HCT116 (cell line): Measurements from ENCODE around the gene AFAP1L2. TPM values are rescaled to one million over a fixed set of nuclear protein-coding genes. Genes with fewer than 3 reads are reported as not detected.

Source experiments
- ATAC-seq: fragments of 200-7000 bp; cut with Tn5 transposase; 2 replicates; pipeline ENCODE4 v1.9.1; 2020; ENCODE audit warnings: mild to moderate bottlenecking, moderate library complexity
- BruUV-seq: library from RNA; stranded (reverse); fragments of 400-500 nt; replicated peaks from 2 replicates; lab custom pipeline; 2021; lab: Mats Ljungman, UMichigan
- CTCF ChIA-PET: fragments of 300-600 bp; sonication (Branson Sonifier 250); formaldehyde crosslinking; loops from one replicate; lab custom pipeline; 2021; ENCODE audit warnings: antibody characterized with exemption; lab: Charles Lee
- POLR2A ChIA-PET: fragments of 300-600, 350-600 bp; sonication (Branson Sonifier 250); formaldehyde crosslinking; loops from one replicate; lab custom pipeline; 2021; ENCODE audit warnings: antibody characterized with exemption; lab: Charles Lee
- RAD21 ChIA-PET, 2 experiments: fragments of 300-600 bp; sonication (Branson Sonifier 250); formaldehyde crosslinking; loops; one replicate each; lab custom pipeline; 2023; ENCODE audit warnings: low total read pairs in 2 of 2; ENCODE audit not compliant: uncharacterized antibody in 2 of 2, unreplicated experiment in 2 of 2, low non-redundant PET in 1 of 2; lab: Charles Lee
- DNase-seq: peaks from one replicate; pipeline ENCODE4 v3.0.0-alpha.2; 2010; ENCODE audit warnings: low read depth, low spot score
- H2AFZ ChIP-seq: fragments of 200-600 bp; shearing (Covaris generic), sonication (generic); 2 replicates; pipeline ENCODE4 v1.6.1; 2017; ENCODE audit warnings: low read depth, mixed run types, mixed read lengths, antibody characterized with exemption, low read length; ENCODE audit not compliant: poor library complexity, severe bottlenecking
- H3K27ac ChIP-seq: 2 replicates; pipeline ENCODE4 v1.5.1; 2012; ENCODE audit warnings: low read depth, low read length
- H3K27me3 ChIP-seq: fragments of 200-600 bp; sonication (generic); 2 replicates; pipeline ENCODE4 v1.6.1; 2016; ENCODE audit warnings: mixed run types, low read length, mixed read lengths; ENCODE audit not compliant: insufficient read depth
- H3K36me3 ChIP-seq, 2 experiments: fragments of 200-500 bp in 1 of 2; fragments of 200-600 bp in 1 of 2; sonication (Bioruptor generic) in 1 of 2; sonication (generic) in 1 of 2; 2 replicates each; pipeline versions ENCODE4 v1.5.1 to v1.6.1; 2014 to 2016; ENCODE audit warnings: low read length in 2 of 2, inconsistent platforms in 1 of 2, mixed read lengths in 1 of 2, mixed run types in 1 of 2; ENCODE audit not compliant: insufficient read depth in 2 of 2, control insufficient read depth in 1 of 2
- H3K4me1 ChIP-seq, 2 experiments: fragments of 200-600 bp in 1 of 2; sonication (generic) in 1 of 2; 2 replicates each; pipeline versions ENCODE4 v1.5.1 to v1.6.1; 2012 to 2017; ENCODE audit warnings: low read length in 2 of 2, inconsistent platforms in 1 of 2, mild to moderate bottlenecking in 1 of 2, mixed read lengths in 1 of 2, mixed run types in 1 of 2, moderate library complexity in 1 of 2; ENCODE audit not compliant: insufficient read depth in 2 of 2, control insufficient read depth in 1 of 2
- H3K4me2 ChIP-seq: fragments of 200-600 bp; sonication (generic); 2 replicates; pipeline ENCODE4 v1.6.1; 2017; ENCODE audit warnings: mixed run types, low read length, mixed read lengths
- H3K4me3 ChIP-seq, 2 experiments: fragments of 200-600 bp in 1 of 2; sonication (generic) in 1 of 2; replicated peaks in 1 of 2; 2 replicates each; pipeline ENCODE4 v1.5.1; 2011 to 2016; ENCODE audit warnings: low read length in 2 of 2, control low read depth in 1 of 2, low read depth in 1 of 2, mild to moderate bottlenecking in 1 of 2, mixed read lengths in 1 of 2, mixed run types in 1 of 2
- H3K79me2 ChIP-seq: fragments of 200-600 bp; sonication (generic); 2 replicates; pipeline ENCODE4 v1.6.1; 2017; ENCODE audit warnings: mild to moderate bottlenecking, mixed run types, low read length, moderate library complexity, mixed read lengths; ENCODE audit not compliant: insufficient read depth
- H3K9ac ChIP-seq: fragments of 200-600 bp; sonication (generic); 2 replicates; pipeline ENCODE4 v1.6.1; 2016; ENCODE audit warnings: low read length, mixed read lengths
- H3K9me2 ChIP-seq: fragments of 200-600 bp; sonication (generic), shearing (Covaris generic); 2 replicates; pipeline ENCODE4 v1.6.1; 2017; ENCODE audit warnings: mixed run types, mild to moderate bottlenecking, moderate library complexity; ENCODE audit not compliant: insufficient read depth
- H3K9me3 ChIP-seq, 2 experiments: fragments of 200-500 bp in 1 of 2; fragments of 200-600 bp in 1 of 2; sonication (Bioruptor generic) in 1 of 2; sonication (generic) in 1 of 2; 2 replicates each; pipeline ENCODE4 v1.6.1; 2014 to 2017; ENCODE audit warnings: low read length in 2 of 2, mixed read lengths in 2 of 2, inconsistent platforms in 1 of 2, low read depth in 1 of 2, mild to moderate bottlenecking in 1 of 2, mixed run types in 1 of 2, moderate library complexity in 1 of 2; ENCODE audit not compliant: control insufficient read depth in 1 of 2, insufficient read depth in 1 of 2
- H4K20me1 ChIP-seq: fragments of 200-600 bp; sonication (generic), shearing (Covaris generic); 2 replicates; pipeline ENCODE4 v1.6.1; 2017; ENCODE audit warnings: mixed run types, mild to moderate bottlenecking, moderate library complexity; ENCODE audit not compliant: insufficient read depth
- CBX3 ChIP-seq: IDR thresholded peaks from 2 replicates; pipeline ENCODE4 v1.6.1; 2012; ENCODE audit warnings: low read depth
- EGR1 ChIP-seq: IDR thresholded peaks from 2 replicates; pipeline ENCODE4 v1.6.1; 2012; ENCODE audit warnings: low read depth
- ELF1 ChIP-seq: IDR thresholded peaks from 2 replicates; pipeline ENCODE4 v1.6.1; 2012; ENCODE audit warnings: low read depth, borderline replicate concordance
- POLR2AphosphoS5 ChIP-seq: IDR thresholded peaks from 2 replicates; pipeline ENCODE4 v1.6.1; 2011; ENCODE audit warnings: mild to moderate bottlenecking, low read depth, low read length, moderate library complexity
- REST ChIP-seq: IDR thresholded peaks from 2 replicates; pipeline ENCODE4 v1.6.1; 2012; ENCODE audit warnings: low read depth
- intact Hi-C: fragments of 100-400 bp; cut with micrococcal nuclease; formaldehyde crosslinking; loops from 2 replicates; pipeline ENCODE4 v1.10.0; 2022
- total RNA-seq: library from RNA; stranded (reverse); gene quantifications from one replicate; pipeline ENCODE4 v1.2.1, GENCODE V29; 2021; ENCODE audit not compliant: unreplicated experiment

Gene AFAP1L2
- total RNA-seq, 1 experiment from 2014 or later, result 0.93 TPM

- CTCF ChIA-PET, result no interaction called here
- Histone ChIP-seq H4K20me1 (no peaks in the 10 kb centered on the region), H3K9me2 (no peaks in the 10 kb centered on the region), H3K9ac (no peak overlapping the region), H2AFZ (no peak overlapping the region), H3K4me3 (no peak overlapping the region), H3K27ac (no peak overlapping the region), H3K36me3 (no peaks in the 10 kb centered on the region), H3K4me1 (peaks cover 0 to 7% of the 10 kb centered on the region in 2 experiments; a peak in 1 of 4 replicates), H3K79me2 (no peaks in the 10 kb centered on the region), H3K27me3 (peaks cover 75% of the 10 kb centered on the region), H3K9me3 (no peaks in the 10 kb centered on the region), H3K4me2 (no peak overlapping the region)
- TF ChIP-seq POLR2AphosphoS5 (no peak), EGR1 (no peak), CBX3 (no peak), ELF1 (no peak)
- ATAC-seq (no peak), DNase-seq (no peak)
- RAD21 ChIA-PET, result interaction anchor here in 1 of 2 experiments (1.1 kb wide), 1 partner anchor 23 kb away, joined by 3 read pairs; no protein-coding TSS in a partner anchor
- intact Hi-C loops, result no loop called here
- no TSS peak for BruUV-seq
- POLR2A ChIA-PET, result interaction anchor here (1.3 kb wide), 1 partner anchor 145 kb away, joined by 4 read pairs; no protein-coding TSS in a partner anchor
Measured at GRCh38 chr10:114326795-114327194, 77.5 kb downstream of the AFAP1L2 start.

- RAD21 ChIA-PET, result no interaction called here
- Histone ChIP-seq H3K4me3 (no peak overlapping the region), H3K36me3 (no peaks in the 10 kb centered on the region), H3K9me3 (no peaks in the 10 kb centered on the region), H3K27ac (no peak overlapping the region), H3K9me2 (no peaks in the 10 kb centered on the region), H3K9ac (no peak overlapping the region), H3K27me3 (peaks cover 76% of the 10 kb centered on the region), H2AFZ (no peak overlapping the region), H3K4me1 (peaks cover 18 to 33% of the 10 kb centered on the region in 2 experiments), H3K79me2 (no peaks in the 10 kb centered on the region), H4K20me1 (no peaks in the 10 kb centered on the region; the same call in 1 of the 2 replicates), H3K4me2 (no peak overlapping the region)
- no TSS peak for BruUV-seq
- POLR2A ChIA-PET, result no interaction called here
- intact Hi-C loops, result loop anchor here (5.0 kb wide), 1 partner anchor 114 kb away; no protein-coding TSS in a partner anchor
- ATAC-seq (no peak), DNase-seq (no peak)
- TF ChIP-seq ELF1, result no peak
- TF ChIP-seq REST, result no peak
- CTCF ChIA-PET, result interaction anchor here (1.4 kb wide), 1 partner anchor 19 kb away, joined by 7 read pairs; no protein-coding TSS in a partner anchor
Measured at GRCh38 chr10:114323023-114323422, 81.3 kb downstream of the AFAP1L2 start.
